ENCODE measurements around the gene RIC8A. TPM values are rescaled to one million over a fixed set of nuclear protein-coding genes. Genes with fewer than 3 reads are reported as not detected.
A peak's percentile ranks its signal among the peaks of the same experiment; 100 is the strongest.
"Not testable (repeated sequence)": the region's sequence is repeated elsewhere in the genome, so short reads cannot be mapped to it uniquely, and the experiment has no call there.

The RIC8A gene
- polyA plus RNA-seq, 10 donors: 46.7 to 78.5 (median 62.3) TPM

GRCh38 chr11:216081-216974, 8.8 kb downstream of the RIC8A start:
- no peak for DNase-seq

GRCh38 chr11:217704-218103, 10.2 kb downstream of the RIC8A start:
- no peak for DNase-seq

- no peak for DNase-seq
Observed at GRCh38 chr11:218815-219593, 11.5 kb downstream of the RIC8A start.

DNA sequence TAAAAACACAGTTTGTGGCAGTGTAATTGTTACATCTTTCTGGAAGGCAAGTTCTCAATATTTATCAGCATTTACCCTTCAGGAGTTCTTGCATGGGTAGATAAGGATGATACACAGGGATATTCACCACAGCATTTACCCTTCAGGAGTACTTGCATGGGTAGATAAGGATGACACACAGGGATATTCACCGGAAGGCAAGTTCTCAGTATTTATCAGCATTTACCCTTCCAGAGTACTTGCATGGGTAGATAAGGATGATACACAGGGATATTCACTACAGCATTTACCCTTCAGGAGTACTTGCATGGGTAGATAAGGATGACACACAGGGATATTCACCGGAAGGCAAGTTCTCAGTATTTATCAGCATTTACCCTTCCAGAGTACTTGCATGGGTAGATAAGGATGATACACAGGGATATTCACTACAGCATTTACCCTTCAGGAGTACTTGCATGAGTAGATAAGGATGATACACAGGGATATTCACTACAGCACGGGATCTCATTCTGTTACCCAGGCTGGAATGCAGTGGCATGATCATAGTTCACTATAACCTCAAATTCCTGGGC, 13.2 kb downstream of the RIC8A start:
- not testable (repeated sequence) for DNase-seq

- no peak for DNase-seq
Observed at GRCh38 chr11:221539-221938, 14.0 kb downstream of the RIC8A start.

GRCh38 chr11:221998-222789, 14.7 kb downstream of the RIC8A start:
- no peak for DNase-seq

GRCh38 chr11:223026-223789, 15.7 kb downstream of the RIC8A start:
- no peak for DNase-seq

GRCh38 chr11:223884-224283, 16.4 kb downstream of the RIC8A start:
- DNase-seq: no peak

DNA sequence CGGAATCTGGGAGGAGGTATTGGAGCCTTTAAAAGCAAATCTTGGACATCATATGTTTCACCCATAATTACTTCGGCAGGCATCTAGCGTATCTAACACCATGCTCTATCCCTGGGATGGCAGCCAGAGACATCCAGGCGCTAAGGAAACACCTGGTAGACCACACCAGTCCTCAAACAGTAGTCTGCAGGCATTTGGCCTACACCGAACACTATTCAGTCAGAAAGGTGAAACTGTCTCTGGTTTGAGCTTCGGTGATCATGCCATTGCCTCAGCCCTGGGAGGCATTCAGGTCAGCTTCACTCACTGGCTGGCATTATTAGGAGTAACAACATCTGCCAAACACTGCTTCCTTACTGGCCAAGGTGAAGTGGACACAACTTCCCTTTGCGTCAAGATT, 16.9 kb downstream of the RIC8A start:
- no peak for DNase-seq

DNA sequence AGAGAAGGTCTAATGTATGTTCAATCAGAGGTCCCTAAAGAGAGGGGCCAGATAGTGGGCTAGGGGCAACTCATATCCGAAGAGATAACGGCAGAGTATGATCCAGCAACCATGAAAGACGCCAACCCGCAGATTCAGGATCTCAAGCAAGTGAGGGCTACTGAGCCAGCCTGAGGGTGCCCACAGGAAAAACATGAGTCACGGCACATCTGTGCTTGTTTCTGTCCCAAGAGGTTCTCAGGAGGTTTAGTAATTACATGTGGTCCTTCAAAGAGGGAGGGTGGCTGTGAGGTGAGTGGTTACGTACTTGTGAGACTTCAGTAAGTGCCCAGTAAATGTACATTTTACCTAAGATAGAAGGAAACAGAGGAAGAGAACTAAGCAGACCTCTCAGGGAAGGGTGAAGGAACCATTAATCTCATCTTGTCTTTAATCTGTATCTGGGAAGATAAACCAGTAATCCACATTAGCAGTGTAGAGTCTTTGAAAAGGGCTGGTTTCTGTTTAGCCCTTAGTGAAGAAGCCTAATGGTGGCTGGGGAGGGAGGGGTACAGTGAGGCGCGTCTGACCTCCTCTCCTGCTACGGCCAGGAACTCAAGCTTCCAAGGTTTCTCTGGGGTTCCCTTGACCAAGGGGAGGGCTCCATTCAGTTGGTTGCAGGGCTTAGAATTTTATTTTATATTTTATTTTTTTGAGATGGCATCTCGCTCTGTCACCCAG, 18.4 kb downstream of the RIC8A start:
- DNase-seq: no peak

GRCh38 chr11:227824-228379, 20.4 kb downstream of the RIC8A start:
- no peak for DNase-seq

DNA sequence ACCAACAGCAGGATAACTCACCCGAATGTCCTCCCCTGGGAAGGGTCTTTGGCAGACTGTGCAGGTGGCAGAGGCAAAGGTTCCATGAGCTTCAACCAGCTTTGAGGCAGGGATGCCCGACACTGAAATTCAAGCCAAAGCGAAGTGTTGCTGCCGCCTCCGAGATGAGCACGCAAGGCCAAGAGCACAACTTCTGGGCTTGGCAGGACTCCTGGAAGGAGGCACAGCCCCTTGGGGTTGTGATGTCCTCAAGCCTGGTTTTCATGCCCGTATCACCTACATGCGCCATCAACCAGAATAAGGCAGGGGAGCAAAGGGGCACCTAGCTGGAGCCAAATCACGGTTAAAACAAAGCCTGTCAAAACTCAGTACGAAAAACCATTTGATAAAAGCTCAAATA, 22.9 kb downstream of the RIC8A start:
- DNase-seq: no peak

GRCh38 chr11:232783-233565, 25.5 kb downstream of the RIC8A start:
- no peak for DNase-seq

DNA sequence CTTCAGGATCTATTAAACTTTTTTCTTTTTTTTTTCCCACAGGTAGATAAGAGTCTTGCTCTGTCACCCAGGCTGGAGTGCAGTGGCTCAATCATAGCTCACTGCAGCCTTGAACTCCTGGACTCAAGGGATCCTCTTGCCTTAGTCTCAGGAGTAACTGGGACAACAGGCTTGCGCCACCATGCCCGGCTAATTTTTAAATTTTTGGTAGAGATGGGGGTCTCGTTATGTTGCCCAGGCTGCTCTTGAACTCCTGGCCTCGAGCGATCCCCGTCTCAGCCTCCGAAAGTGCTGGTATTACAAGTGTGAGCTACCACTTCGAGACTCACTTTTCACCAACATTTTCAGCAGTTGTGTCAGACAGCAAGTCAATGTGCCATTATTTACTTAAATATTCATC, 27.7 kb downstream of the RIC8A start:
- no peak for DNase-seq

DNA sequence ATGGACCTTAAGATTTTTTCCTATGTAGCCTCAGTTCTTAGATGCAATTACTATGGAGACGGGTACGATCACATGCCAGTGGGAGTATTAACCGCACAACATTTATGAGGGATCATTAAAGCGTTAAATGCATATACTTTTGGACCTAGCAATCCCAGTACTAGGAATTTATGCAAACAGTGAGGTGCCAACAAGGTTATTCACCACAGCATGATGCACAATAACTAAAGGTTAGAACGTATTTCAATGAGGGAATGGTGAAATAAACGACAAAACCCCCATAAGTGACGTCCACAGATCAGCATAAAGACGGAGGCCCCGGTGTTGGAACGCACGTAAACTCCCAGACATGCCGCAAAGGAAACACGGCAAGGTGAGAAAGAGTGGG, 28.1 kb downstream of the RIC8A start:
- no peak for DNase-seq

GRCh38 chr11:235997-236773, 28.7 kb downstream of the RIC8A start, which contains the start of gene SIRT3:
Gene SIRT3, minus strand, starts transcription at chr11:236342. Its CDS starts 14 bp downstream, at chr11:236328.
- DNase-seq: peak; percentile 79 to 87 (median 85)

DNA sequence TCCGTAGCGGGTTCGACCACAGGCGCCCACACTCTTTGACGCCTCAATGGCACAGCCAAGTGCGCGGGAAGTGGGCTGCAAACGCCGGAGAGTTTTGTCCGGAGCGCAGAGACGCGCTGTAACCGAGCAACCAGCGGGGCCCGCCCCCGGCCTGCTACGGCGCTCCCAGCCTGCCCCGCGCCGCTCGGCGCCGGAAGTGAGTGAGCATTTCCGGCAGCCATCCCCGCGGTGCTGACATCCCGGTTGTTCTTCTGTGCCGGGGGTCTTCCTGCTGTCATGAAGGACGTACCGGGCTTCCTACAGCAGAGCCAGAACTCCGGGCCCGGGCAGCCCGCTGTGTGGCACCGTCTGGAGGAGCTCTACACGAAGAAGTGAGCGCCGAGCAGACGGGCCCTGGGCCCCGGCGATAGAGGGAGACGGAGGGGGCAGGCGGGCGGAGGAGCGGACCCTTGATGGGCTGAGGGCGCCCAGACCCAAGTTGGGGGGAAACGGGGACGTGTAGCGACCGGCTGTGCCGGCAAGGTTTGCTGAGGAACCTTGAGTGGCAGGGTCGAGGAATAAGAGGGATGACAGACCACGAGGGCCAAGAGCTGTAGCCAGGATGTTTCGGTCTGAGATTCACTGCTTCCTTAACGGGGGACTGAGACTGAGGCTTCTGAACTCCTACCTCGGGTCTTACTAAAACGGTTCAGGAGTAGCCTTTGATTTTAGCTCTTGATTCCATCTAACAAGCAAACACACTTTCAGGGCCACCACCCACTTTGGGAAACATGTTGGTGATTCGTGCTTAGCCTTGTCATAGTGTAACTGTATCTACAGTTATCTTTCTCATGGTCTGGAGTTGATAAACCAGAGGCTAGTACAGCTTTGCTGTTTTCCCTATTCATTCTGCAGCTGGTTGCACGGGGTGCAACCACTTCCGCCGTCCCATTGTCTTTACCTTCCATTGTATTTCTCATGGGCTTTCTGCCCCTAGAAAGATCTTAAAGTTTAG, 29.6 kb downstream of the RIC8A start, which contains the start of gene PSMD13:
PSMD13 (plus strand) TSS at position 203 of the 994 bp plus-strand sequence; CDS start at position 277, 74 bp downstream.
- peak; percentile 82 to 97 (median 92) for DNase-seq

Measured in muscle of back (tissue), 11 donors.